Anterior cingulate cortex (tissue), 58 donors: ENCODE data around the gene B9D2.
"Not testable (repeated sequence)": the region's sequence is repeated elsewhere in the genome, so short reads cannot be mapped to it uniquely, and the experiment has no call there.

ENCODE experiments used
- DNase-seq, 58 donors: peaks; one replicate each; lab custom pipeline; 2025; lab: John Stamatoyannopoulos, UW

The B9D2 gene

GRCh38 chr19:41392775-41393174, 28.8 kb upstream of the B9D2 start:
- DNase-seq: no peak

DNA sequence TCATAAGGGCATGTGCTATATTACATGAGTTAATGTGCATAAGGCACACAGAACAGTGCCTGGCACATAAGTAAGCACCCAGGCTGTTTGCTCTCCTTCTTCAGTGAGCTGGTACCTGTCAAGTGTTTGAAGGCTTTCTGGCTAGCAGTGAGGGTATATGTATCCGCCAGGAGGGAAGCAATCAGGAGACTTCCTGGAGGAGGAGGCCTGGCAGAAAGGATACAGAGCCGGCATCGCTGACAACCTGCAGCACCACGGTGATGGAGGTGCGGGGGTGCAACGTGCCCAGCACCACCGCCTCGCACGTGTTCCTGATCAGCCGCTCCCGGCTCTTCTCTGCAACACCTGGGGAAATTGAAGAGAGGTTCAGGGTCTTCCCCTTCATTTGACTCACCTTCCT, 27.7 kb upstream of the B9D2 start:
- DNase-seq: no peak

DNA sequence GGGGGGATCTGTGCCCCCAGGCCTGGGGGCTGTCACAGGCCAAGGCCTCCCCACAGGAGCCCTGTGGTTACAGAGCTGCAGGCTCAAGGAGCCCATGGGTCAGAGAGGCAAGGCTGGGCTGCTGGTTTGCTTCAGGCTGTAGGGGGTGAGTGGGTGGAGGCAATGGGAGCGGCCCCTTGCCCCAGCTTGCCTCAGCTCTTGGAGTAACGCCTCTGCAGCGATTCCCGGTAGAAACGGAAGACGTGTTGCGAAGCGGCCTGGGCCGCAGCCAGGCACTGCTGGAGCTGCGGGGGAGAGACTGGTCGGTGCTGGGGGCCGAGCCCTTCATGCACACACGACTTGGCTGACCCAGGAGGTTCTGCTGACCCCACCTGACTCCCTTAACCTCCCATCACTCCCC, 22.5 kb upstream of the B9D2 start:
- DNase-seq: no peak

DNA sequence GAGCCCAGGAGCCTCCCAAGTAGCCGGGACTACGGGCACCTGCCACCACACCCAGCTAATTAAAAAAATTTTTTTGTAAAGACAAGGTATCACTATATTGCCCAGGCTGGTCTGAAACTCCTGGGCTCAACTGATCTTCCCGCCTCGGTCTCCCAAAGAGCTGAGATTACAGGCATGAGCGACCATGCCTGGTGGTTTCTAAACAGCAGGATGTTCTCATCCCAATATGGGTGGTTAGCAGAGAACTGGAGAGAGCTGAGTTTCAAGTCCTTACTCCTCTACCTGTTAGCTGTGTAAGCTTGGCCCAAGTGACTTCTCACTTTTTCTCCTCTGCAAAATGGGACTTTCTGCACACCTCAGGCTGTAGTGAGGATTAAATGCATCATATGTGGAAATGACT, 20.4 kb upstream of the B9D2 start:
- DNase-seq: no peak

- not testable (repeated sequence) for DNase-seq
These were observed 17.6 kb upstream of the B9D2 start for GRCh38 chr19:41381536-41381935.

DNA sequence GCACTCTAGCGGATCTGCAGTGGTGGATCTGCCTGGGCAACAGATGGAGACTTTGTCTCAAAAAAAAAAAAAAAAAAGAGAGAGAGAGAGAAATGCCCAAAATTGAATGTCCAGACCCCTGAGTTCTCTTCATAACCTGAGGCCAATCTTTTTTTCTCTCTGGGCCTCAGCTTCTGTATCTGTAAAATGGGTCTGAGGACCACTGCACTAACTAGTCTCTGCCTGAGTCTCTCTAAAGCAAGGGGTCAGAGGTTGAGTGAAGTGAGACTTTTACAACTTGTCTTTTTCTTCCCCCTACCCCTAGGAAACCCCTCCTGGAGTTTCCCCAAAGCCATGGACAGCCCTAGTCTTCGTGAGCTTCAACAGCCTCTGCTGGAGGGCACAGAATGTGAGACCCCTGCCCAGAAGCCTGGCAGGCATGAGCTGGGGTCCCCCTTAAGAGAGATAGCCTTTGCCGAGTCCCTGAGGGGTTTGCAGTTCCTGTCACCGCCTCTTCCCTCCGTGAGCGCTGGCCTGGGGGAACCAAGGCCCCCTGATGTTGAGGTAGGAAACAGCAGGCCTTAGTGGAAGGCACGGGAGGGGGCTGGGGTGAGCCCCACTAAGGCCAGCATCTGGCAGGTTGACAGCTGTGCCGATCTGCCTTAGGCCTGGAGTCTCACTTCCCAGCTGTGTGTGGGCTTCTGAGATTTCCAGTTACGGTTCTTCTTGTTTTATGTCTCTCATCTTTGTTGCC, 14.2 kb upstream of the B9D2 start:
- no peak for DNase-seq

GRCh38 chr19:41376998-41377365, 13.0 kb upstream of the B9D2 start:
- no peak for DNase-seq

GRCh38 chr19:41376241-41376997, 12.5 kb upstream of the B9D2 start, which contains the start of gene TMEM91:
Gene TMEM91, plus strand, starts transcription at chr19:41376533. Its CDS starts 1,777 bp downstream, at chr19:41378310.
- peak in 3 of 58 donors; percentile 5 to 15 (median 10) for DNase-seq

GRCh38 chr19:41373993-41374392, 10.0 kb upstream of the B9D2 start:
- DNase-seq: peak in 54 of 58 donors; percentile 8 to 82 (median 63)

GRCh38 chr19:41372501-41372900, 8.6 kb upstream of the B9D2 start:
- DNase-seq: no peak

DNA sequence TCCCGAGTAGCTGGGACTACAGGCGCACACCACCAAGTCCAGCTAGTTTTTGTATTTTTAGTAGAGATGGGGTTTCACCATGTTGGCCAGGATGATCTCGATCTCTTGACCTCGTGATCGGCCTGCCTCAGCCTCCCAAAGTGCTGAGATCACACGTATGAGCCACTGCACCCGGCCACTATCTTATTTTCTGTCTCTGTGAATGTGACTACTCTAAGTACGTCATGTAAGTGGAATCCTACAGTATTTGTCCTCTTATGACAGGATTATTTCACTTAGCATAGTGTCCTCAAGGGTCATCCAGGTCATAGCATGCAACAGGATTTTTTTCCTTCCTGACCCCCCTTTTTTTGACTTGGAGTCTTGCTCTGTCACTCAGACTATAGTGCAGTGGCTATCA, 7.6 kb upstream of the B9D2 start:
- DNase-seq: no peak

DNA sequence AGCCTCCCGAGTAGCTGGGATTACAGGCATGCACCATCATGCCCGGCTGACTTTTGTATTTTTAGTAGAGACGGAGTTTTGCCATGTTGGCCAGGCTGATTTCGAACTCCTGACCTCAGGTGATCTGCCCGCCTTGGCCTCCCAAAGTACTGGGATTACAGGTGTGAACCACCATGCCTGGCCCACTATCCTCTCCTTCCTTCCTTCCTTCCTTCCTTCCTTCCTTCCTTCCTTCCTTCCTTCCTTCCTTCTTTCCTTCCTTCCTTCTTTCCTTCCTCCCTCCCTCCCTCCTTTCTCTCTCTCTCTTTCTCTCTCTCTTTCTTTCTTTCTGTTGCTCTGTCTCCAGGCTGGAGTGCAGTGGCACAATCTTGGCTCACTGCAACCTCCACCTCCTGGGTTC, 7.2 kb upstream of the B9D2 start:
- DNase-seq: not testable (repeated sequence)

DNA sequence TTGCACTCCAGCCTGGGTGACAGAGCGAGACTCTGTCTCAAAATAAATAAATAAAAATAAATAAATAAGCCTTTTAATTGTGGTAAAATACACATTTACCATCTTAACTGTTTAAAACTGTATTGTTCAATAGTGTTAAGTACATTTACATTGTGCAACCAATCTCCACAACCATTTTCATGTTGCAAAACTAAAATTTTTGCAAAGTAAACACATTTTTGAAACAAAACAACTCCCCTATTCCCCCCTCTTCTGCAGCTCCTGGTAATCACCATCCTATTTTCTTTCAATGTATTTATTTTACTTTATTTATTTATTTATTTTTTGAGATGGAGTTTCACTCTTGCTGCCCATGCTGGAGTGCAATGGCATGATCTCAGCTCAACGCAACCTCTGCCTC, 5.8 kb upstream of the B9D2 start:
- DNase-seq: no peak

DNA sequence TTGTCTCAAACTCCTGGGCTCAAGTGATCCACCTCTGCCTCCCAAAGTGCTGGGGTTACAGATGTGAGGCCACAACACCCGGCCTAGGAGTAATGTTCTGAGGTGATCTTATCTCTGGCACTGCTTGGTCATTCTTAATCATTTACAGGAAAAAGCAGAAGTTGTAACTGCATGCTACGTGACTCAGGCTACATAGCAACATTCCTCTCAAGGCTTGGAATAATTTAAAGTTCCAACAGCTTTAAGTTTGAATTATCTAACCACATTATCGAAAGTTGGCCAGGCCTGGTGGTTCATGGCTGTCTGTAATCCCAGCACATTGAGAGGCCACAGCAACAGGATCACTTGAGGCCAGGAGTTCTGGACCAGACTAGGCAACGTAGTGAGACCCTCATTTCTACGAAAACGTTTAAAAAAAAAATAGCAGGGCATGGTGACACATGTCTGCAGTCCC, 3.9 kb upstream of the B9D2 start:
- no peak for DNase-seq

DNA sequence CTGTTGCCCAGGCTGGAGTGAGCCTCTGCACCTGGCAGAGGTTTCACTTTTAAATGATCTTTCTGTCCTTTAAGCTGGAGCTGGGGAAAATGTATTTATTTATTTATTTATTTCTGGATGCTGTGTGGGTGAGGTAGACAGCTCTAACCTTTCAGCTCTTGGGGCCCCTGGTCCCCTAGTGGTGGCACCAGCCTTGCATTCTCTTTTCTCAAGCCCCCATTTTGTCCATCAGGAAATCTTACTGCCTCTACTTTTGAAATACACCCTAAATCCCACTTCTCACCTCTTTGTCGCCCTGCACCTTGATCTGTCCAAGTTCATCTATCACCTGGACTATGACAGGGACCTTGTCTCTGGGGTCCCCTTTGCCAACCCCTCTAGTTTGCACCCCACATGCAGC, 2.1 kb upstream of the B9D2 start:
- DNase-seq: no peak

GRCh38 chr19:41364524-41365391, 809 bp upstream of the B9D2 start:
- DNase-seq: no peak

GRCh38 chr19:41363371-41363752, 587 bp downstream of the B9D2 start:
- DNase-seq: no peak

DNA sequence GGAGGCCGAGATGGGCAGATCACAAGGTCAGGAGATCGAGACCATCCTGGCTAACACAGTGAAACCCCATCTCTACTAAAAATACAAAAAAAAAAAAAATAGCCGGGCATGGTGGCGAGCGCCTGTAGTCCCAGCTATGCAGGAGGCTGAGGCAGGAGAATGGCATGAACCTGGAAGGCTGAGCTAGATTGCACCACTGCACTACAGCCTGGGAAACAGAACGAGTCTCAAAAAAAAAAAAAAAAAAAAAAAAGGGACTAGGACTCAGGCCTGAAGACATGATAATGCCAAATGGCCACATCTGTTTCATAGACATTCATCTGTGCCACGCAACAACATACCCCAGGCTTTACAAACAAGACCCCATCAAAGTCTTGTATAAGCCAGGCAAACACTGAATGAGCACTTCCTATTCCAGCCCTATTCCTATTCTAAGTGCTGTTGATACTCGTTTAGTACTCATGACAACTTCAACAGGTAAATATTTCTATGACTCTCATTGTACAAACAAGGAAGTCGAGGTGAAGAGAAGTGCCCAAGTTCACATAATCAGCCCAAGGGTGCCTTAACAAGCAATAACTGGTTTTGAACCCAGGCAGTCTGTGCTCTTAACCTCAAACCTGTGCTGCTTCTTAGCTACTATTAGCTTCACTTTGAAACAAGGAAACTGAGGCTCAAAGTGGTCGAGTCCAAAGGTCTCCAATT, 1.7 kb downstream of the B9D2 start:
- no peak for DNase-seq

DNA sequence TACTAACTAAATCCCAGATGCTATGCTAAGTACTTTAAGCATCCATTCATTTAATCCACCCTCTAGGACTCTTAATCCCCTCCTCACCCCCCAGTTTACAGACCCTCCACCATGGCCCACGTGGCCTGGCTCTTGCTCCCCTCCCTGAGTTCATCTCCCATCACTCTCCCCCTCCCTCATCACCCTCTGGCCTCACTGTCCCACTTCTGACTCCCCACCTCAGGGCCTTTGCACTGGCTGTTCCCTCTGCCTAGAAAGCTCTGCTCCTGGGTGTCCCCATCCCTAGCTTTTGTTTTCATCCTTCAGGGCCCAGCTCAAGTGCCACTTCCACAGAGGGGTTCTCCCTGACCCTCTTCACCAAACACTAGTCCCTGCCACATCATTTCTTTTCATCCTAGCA, 4.2 kb downstream of the B9D2 start:
- DNase-seq: no peak

DNA sequence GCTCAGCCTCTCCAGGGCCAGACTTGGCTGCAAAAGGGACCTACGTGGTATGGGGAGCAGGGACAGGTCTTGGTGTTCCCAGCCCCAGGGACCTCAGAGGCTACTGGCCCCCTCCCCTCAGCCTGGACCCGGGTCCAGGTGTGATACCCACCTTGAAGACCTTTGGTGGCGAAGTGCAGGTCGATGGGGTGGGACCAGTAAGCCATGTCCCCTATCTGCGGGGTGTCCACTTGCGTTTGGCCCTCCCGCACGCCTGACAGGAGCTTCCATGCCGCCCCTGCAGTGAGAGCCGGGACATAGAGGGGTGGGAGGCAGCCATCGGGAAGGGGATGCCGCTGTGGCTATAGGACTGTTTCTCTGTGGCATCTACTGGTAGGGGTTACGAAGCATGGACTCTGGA, 6.2 kb downstream of the B9D2 start:
- no peak for DNase-seq
